Esophagus squamous epithelium (tissue), 4 donors: ENCODE data around the gene TPD52L2.

Experiments
- POLR2A ChIP-seq, 4 donors: fragments of 450-650 bp; IDR thresholded peaks; one replicate each; pipeline ENCODE4 v1.6.1; 2017; ENCODE audit warnings: antibody characterized with exemption in 4 of 4, mild to moderate bottlenecking in 4 of 4, moderate library complexity in 3 of 4
- TF ChIP-seq, protein P1 (sequence below), 6 experiments: fragments of 450-650 bp in 4 of 6; fragments of 200-600 bp in 2 of 6; sonication (generic) in 2 of 6; IDR thresholded peaks; one replicate each; pipeline ENCODE4 v1.5.1; 2016 to 2019; ENCODE audit warnings: antibody characterized with exemption in 6 of 6, mild to moderate bottlenecking in 4 of 6, moderate library complexity in 4 of 6

DNA sequence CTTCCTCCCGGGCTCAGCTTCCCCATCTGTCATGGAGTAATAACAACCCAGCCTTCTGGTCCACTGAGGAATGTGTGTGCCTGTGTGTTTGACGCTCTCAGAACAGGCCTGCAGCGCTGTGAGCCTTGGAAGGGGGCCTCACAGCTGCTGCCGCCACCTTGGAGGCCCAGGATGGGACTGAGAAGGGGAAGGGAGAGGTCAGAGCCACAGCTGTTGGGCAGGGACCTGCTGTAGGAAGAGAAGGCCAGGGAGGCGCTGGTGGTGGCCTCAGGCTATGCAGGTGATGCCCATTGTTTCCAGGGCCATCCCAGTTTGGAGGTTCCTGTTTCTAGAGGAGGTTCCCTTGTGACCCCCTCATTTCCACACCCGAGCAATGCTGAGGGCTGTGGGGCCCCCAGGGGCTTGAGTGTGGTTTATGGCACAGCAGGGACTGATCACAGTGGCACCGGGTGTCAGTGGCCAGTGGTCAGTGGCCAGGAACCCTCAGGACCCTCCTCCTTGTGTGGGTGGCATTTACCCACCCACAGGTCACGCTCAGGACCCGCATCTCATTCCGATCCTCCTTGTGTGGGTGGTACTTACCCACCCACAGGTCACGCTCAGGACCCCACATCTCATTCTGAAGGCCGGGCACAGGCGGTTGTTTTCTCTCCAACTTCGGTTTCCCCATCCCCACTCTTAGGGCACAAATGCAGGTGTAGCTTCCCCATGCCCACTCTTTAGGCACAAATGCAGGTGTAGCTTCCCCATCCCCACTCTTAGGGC, 14.0 kb downstream of the TPD52L2 start:
- TF ChIP-seq, protein P1, sequence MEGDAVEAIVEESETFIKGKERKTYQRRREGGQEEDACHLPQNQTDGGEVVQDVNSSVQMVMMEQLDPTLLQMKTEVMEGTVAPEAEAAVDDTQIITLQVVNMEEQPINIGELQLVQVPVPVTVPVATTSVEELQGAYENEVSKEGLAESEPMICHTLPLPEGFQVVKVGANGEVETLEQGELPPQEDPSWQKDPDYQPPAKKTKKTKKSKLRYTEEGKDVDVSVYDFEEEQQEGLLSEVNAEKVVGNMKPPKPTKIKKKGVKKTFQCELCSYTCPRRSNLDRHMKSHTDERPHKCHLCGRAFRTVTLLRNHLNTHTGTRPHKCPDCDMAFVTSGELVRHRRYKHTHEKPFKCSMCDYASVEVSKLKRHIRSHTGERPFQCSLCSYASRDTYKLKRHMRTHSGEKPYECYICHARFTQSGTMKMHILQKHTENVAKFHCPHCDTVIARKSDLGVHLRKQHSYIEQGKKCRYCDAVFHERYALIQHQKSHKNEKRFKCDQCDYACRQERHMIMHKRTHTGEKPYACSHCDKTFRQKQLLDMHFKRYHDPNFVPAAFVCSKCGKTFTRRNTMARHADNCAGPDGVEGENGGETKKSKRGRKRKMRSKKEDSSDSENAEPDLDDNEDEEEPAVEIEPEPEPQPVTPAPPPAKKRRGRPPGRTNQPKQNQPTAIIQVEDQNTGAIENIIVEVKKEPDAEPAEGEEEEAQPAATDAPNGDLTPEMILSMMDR (IDR thresholded peaks at IDR 0.05), result no peak
- no peak for TF ChIP-seq POLR2A (IDR thresholded peaks at IDR 0.05)
